Stimulated activated CD8-positive, alpha-beta memory T cell treated with anti-CD3 and anti-CD28 coated beads, Interleukin-7, amount 100 ng/mL, for 1 hour (primary cell): Measurements from ENCODE around the gene SNX27.
A peak's percentile ranks its signal among the peaks of the same experiment; 100 is the strongest.
"Not testable (repeated sequence)": the region's sequence is repeated elsewhere in the genome, so short reads cannot be mapped to it uniquely, and the experiment has no call there.

Experiments
- DNase-seq, 2 donors: peaks; one replicate each; pipeline ENCODE4 v3.0.0-alpha.2; 2020; ENCODE audit warnings: low read depth in 2 of 2

The SNX27 gene

DNA sequence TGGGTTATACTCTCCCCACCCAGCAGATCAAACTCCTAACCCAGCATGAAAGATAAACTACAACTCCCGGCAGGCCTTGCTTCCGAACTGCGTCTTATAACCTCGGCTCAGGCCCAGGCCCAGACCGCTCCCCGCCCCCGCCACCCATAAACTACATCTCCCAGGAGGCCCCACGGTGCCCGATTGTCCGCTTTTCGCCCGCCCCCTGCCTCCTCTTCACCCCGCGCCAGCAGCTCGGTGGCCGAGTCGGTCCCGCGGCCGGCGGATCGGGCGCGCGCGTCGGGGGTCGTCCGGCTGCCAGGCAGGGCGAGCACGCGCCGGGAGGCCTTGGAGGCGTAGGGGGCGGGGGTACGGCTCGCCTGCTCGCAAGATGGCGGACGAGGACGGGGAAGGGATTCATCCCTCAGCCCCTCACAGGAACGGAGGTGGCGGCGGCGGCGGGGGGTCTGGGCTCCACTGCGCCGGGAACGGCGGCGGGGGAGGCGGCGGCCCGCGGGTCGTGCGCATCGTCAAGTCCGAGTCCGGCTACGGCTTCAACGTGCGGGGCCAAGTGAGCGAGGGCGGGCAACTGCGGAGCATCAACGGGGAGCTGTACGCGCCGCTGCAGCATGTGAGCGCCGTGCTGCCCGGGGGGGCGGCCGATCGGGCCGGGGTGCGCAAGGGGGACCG, at the start of gene SNX27:
Gene SNX27, plus strand, starts transcription at position 219 of the 669 bp plus-strand sequence. Its CDS starts 152 bp downstream, at position 371.
- peak; percentile 70 to 72 for DNase-seq

DNA sequence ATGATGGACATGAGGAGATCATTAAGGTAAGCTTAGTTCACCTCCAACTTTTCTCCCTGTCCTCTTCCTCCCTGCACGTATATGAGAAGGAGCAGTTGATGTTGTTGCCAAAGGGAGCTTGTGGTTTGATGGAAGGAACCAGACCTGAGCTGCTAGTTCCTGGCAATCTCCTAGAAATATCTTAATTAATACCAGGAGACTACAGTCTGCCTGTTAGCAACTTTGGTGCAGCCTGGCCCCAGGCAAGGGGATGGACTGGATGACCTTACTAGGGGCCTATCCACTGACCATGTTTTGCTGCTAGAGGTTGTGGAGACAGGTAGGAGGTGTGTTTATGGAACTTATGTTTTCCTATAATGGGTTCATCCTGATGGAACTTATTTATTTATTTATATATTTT, 49.2 kb upstream of the SNX27 start:
- no peak for DNase-seq

DNA sequence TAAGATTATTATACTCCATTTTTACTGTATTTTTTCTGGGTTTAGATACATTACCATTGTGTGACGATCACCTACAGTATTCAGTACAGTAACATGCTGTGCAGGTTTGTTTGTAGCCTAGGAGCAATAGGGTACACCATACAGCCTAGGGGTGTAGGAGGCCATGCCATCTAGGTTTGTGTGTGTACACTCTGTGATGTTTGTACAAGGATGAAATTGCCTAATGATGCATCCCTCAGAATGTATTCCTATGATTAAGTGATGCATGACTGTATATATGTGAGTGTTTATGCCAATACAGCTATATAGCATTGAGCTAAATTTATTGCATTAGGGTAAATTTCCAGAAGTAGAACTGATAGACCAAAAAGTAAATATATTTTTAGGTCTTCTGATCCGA, 48.5 kb upstream of the SNX27 start:
- DNase-seq = no peak

DNA sequence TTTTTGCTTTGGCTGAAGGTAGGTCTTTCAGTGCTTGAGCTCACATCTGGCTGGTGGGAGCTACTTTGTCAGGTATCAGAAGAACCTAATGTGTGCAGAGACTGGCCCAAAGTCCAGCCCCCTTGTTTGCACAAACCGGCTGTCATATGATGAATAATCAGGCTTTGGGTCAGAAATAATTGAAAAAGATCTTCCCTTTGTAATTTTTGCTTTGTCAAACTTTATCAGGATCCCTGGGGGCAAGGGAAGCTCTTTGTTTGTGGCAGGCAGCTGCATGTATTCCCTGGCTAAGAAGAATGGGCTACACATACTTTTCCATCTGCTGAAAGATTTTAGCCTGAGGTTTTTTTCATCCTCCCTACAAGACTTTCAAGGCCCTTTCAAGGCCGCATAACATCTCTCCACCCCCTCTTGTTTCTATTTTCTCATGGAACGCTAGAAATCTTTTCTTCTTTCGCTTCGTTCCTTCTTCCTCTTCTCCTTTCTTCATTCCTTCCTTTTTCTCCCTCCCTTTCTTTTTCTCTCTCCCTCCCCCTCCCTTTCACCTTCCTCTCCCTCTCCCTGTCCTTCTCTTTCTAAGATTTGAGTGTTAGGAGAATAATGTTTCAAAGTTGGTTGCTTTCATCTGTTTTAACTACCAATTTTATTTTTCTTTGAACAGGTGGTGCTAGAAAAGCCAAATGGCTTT, 46.2 kb upstream of the SNX27 start:
- no peak for DNase-seq

DNA sequence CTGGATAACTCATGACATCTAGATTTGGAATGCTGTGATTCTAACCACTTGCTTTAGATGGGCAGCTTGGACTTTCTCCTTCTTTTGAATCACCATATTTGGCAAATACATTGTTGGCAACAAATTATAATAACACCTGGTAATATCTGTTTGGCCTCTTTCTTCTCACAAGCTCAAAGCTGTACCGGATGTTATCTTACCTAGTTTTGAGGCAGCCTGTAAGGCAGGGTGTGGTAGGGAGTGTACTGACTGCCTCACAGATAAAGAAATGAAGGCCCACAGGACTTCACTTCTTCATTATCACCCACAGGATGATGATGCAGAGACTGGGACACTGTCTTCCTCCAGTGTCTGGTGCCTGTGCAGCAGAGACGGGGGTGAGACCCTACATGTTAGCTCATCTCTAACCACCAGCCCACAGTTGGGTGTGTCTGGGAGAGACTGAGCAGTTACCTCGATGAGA, 43.2 kb upstream of the SNX27 start:
- no peak for DNase-seq

DNA sequence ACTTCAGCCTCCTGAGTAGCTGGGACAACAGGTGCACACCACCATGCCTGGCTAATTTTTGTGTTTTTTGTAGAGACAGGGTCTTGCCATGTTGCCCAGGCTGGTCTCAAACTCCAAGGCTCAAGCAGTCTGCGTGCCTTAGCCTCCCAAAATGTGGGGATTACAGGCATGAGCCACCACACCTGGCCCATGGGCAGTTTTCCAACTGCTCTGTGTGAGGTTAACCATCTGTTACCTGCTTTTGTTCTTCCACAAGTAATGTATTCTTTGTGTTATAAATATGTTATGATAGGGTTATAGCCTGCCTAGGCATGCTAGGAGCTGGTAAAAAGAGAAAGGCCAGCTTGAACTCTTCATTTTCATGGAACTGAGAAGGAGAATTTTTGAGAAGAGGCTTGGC, 41.0 kb upstream of the SNX27 start:
- no peak for DNase-seq

DNA sequence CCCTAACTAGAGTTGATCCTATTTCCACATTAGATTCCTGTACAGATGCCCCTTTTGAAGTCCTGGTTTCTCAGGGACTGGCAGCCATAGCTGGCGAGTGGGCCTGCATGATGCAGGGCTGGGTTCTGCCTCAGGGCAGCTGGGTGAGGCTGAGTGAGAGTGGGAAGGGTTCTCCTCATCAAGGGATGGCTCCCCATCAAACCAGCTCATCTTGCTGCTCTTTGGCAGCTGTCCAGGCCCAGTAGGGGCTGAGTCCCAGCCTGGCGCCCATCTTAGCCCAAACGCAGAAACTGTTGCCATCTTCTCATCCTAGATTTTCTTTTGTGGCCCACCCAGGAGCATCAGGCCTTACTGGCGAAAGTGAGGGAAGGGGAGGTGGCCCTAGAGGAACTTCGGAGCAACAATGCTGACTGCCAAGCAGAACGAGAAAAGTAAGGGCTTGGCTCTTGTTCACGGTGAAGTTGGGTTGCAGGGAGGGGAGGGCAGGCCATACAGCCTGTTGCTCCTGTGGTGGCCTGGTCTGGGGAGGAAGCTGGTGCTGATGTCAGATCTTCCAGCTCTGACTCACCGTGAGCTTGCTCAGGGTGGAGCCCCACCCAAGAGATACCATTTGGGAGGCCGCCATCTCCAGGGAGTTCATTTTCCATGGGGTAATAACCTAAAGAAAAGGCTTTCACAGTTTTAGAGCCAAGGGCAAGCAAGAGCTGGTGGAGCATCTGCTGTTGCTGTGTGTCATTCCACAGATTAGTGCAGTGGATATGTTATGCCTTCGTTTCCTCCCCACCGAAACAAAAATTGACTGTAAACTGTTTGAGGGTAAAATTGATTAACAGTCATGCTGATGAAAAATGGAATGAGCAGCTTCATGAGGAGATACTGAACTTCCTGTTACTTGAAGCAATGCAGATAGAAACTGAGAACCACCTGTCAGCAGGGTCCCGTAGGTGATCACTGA, 37.0 kb upstream of the SNX27 start:
- no peak for DNase-seq

DNA sequence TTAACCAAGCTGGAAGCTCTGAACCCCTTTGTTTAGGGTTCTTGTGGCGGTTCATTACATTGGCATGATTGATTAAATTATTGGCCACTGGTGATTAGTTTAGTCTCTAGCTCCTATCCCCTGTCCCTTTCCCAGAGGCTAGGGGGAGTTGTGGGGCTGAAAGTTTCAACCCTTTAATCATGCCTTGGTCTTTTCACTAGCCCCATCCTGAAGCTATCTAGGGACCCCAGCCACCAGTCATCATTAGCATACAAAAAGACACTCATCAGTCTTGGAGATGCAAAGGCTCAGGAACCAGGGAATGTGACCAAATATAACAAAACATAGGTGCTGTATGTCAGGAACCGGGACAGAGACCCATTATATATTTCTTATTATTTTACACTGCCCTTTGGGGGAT, 34.7 kb upstream of the SNX27 start:
- no peak for DNase-seq

DNA sequence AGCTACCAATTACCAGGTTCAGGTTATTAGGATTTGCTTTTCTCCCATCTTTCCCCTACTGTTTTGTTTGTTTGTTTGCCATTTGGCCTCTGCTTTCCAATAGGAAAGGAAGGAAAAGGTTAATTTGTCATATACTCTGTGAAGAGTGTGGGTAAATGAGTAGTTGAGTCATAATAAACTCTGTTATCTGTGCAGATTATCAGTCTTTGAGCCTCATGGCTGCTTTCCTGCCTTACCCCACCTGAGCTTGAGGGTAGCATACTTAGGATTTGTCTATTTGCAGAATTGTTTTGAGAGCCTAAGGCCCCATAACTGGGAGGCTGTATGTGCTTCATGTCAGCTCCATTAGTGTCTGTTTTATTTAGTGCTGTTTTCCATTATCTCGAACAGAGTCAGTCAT, 32.9 kb upstream of the SNX27 start:
- DNase-seq = no peak

DNA sequence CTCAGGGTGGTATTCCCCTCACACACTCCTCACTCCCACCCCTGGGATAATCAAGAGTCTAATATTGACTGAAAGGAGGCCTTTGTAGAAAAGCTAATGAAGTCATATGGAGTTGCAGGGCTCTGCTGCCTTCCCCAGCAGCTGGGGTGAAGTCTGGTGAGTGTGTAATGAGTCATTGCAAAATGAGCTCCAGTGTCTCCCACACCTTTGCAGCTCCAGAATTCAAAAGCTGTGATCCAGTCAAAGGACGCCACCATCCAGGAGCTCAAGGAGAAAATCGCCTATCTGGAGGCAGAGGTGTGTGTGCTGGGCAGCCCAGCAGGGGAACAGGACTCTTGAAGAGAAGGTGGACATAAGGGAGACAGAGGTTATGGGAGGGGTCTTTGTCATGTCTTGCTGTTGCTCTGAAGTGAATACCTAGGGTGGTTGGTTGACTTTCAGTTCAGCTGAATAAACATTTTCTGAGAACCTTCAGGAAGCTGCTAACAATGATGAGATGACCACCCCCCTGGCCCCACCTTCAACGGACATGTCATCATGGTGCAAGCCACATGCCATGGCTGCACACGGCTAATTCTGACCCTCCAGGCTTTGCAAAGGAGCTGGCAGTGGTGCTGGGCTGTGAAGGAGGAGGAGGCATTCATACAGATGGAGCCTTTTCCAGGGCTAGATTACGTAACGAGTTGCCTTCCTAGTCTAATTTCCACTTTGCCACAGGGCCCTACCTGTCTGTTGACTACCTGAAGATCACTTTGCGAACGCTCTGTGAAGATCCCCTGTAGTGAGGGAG, 32.2 kb upstream of the SNX27 start:
- DNase-seq = no peak

DNA sequence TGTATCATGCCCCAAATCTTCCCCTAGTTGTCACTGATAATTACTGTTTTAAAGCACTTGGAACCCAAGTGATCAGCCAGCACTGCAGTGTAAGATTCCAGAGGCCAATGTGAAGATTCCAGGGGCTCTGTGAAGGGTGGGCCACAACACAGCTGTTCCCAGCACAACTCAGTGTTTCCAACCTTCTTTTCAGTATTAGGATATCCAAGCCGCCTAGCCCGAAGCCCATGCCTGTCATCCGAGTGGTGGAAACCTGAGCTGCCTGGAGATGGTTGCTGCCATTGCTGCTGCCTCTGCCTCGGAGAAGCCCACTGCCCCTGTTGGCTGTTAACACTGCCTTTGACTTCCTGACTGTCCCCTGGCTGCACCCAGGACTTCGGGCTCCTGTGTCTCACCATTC, 30.4 kb upstream of the SNX27 start:
- DNase-seq = no peak

DNA sequence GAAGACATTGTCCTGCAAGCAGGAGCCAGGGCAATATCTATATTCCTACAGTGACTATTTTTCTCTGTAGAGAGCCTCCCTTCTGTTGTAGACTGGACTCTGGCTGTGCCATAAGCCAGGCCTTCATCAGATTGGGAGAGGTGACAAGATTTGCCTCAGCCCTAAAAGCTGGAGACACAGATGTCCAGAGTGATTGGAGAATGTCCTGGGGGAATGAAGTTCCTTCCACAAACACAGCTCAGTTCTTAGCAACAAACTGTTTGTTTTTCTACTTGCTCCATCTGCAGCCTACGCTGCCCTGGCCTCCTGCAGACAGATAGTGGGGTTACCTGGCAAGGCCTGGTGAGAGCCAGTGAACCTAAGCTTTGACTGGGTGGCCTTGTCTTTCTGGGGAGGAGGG, 29.9 kb upstream of the SNX27 start:
- DNase-seq = no peak

DNA sequence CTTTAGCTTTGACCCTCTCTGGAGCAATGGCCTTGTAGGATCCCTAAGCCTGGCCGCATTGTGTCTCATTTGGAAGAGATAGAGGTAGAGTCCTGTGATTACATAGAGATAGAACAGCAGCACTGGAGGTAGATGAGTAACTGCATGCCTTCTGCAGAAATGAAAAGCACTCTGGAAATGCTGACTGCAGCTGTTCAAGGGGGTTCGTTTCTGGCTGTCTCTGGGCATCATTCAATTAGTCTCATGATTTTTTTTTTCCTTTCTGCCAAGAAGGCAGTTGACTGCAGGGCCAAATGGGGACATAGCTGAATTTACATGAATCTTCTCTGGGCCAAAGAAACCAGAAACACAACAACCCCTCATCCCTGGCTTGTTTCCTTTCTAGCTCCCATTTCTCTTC, 28.1 kb upstream of the SNX27 start:
- no peak for DNase-seq

DNA sequence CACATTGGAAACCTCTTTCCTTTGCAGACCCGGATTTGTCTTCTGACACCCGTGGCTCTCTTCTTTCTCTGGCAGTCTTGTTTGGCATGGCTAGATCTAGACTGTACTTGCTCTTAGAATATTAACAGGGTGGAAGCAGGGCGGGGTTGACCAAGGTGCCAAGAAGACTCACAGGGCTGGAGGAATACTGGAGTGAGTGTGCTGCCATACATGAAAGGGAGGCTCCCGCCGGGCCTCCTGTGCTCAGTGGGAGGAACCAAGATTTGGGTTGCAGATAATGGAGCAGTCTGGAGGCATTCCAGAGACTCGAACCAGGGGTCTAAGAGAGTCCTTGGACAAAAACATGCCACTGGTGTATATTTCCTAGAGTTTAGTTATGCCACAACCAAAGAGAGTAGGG, 27.6 kb upstream of the SNX27 start:
- DNase-seq = no peak

DNA sequence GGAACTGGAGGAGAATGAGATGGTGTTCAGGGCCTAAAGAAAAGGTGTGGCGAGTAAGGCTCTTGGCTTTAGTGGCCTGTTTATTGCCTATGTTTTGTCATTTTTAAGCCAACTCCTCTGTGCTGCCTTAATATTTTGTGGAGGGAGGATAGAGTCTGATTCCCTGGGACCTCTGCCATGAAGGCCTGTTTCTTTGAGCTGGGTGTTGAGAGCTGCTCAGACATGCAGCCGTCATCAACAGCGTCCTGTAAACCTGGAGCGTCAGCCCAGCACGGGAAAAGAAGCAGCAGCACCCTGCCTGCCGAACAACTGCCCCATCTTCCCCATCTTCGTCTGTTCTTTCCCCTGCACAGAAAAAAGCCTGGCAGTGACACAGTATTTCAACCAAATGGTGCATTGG, 27.1 kb upstream of the SNX27 start:
- no peak for DNase-seq

DNA sequence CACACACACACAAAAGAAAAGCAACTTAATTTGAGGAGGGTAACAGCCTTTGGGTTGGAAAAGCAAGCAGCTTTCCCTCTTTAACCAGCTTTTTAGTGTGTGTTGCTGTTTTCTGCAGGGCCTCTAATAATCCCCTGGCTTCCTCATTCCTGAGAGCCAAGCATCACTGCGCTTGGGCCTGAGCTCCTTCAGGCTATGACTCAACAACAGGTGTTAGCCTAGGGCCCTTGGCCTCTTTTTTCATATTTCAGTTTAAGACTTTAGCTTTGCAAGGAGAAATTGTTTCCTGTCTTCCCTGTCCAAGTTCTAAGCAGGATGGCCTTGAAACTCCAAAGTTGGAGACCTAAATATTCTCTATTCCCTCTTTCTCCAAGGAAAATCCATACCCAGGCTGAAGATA, 26.2 kb upstream of the SNX27 start:
- no peak for DNase-seq

DNA sequence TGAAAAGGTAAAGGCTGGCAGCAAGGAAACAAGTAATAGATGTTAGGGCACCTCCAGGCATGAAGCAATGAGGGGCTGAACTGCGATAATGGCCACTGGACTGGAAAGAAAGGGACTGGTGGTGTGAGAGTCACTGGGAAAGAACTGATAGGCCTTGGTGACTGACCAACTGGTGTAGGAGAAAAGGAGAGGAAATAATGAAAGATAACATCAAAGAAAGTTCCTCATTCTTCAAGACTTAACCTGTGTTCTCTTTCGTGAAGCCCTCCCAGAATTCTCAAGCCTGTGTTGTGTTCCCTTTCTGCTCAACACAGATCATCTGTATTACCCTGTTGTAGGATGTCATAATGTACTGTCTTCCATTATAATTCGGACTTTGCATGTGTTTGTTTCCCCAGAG, 20.9 kb upstream of the SNX27 start:
- no peak for DNase-seq

DNA sequence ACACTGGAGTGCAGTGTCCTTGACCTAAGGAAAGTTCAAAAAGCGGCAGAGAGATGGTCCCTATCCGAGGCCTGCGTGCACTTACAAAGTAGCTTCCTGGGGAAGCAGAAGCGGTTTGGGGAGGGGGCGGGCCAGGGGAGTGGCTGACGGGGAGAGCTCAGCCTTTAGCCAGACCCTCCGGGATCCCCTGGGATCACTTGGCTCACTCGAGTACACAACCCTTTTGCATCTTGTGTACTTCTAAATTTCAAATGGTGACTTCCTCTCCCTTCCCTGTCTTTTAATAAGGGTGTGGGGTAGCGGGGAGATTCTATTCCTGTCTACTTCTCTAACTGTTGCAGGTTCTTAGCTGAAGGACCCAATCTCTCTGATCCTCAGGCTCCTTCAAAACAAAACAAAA, 18.1 kb upstream of the SNX27 start:
- DNase-seq = no peak

DNA sequence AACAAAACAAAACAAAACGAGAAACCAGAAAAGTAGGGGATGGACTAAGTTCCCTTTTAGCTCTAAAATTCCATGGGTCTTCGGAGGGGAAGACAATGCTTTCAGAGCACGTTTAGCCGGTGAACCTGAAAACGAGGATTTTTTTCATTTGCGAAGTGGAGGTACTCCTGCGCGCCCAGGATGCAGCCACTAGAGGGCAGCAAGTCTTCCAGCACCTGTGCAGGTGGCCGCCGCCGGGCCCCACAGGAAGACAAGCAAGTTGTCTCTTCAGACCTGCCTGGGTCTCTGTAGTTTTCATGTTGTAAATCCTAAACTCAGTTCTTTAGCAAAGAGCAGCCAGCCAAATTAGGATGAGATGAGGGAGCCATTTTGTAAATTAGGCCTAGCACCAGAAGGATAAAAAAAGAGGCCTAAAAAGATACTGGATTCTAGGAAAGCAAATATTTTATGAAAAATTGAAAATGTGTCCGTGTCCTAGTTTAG, 17.7 kb upstream of the SNX27 start:
- peak; percentile 69 to 78 for DNase-seq

DNA sequence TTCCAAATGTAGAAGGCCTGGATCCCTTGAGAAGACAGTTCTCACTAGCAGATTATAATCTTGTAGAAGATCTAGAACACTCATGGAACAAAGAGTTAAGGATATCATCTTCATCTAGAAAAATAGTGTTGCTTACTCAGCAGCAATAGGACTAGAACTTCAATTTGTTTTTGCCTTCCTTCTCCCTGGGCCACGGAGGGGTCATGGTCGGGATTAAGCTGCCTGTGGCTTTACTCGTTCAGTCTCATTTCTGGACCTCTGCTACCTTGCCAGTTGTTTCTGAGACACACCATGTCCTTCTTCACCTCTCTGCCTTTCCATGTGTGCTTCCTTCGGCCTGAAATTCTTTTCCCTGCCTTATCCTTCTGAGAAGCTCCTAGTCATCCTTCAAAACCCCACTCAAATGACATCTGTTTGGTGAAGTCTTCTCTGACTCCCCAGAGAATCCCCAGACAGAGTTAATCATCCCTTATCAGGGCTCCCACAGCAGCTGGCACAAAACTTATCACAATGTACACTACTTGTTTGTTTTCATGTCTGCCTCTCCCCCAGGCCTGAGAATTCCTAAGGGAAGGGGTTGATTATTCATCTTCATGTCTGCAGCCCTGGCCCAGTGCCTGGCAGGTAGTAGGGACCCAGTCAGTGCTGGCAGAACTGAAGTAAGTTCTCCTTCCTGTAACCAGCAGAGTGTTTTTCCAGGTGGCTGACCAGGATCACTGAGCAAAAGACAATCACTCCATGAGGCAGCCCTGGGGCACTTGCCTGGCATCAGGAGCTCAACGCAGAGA, 15.5 kb upstream of the SNX27 start:
- no peak for DNase-seq

DNA sequence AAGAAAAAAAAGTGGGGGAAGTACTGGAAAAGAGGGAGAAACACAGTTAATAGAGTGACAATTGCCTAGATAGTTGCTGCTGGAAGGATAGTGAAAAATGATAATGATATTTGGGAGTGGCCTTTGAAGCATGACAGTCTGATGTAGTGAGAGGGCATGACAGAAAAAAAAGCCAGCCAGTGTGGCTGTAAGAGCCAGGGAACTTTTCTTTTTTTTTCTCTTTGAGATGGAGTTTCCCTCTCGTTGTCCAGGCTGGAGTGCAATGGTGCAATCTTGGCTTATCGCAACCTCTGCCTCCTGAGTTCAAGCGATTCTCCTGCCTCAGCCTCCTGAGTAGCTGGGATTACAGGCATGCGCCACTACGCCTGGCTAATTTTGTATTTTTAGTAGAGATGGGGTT, 9.3 kb upstream of the SNX27 start:
- DNase-seq = not testable (repeated sequence)
